Activated CD4-positive, alpha-beta memory T cell treated with anti-CD3 and anti-CD28 coated beads, Interleukin-2, amount 10 ng/mL, durations not matched to agents 7 days and 5 days (primary cell): ENCODE results near the gene UTF1. TPM values are rescaled to one million over a fixed set of nuclear protein-coding genes. Genes with fewer than 3 reads are reported as not detected.

Experiments
- CTCF ChIA-PET: fragments of 350-600 bp; sonication (Branson Sonifier 250); formaldehyde crosslinking; loops from one replicate; lab custom pipeline; 2021; ENCODE audit warnings: antibody characterized with exemption, inconsistent platforms; lab: Charles Lee
- POLR2A ChIA-PET: fragments of 350-600 bp; sonication (Branson Sonifier 250); formaldehyde crosslinking; loops from one replicate; lab custom pipeline; 2021; ENCODE audit warnings: antibody characterized with exemption; lab: Charles Lee
- DNase-seq: peaks from one replicate; pipeline ENCODE4 v3.0.0-alpha.2; 2020
- H3K27ac Mint-ChIP-seq: one replicate; pipeline ENCODE4 v1.8.0; 2021; ENCODE audit warnings: mild to moderate bottlenecking, mixed read lengths
- H3K27me3 Mint-ChIP-seq: one replicate; pipeline ENCODE4 v1.8.0; 2021; ENCODE audit warnings: mixed read lengths
- H3K36me3 Mint-ChIP-seq: one replicate; pipeline ENCODE4 v1.8.0; 2021; ENCODE audit warnings: low read depth, mixed read lengths
- H3K4me1 Mint-ChIP-seq: one replicate; pipeline ENCODE4 v1.8.0; 2021; ENCODE audit warnings: mixed read lengths
- H3K4me3 Mint-ChIP-seq: one replicate; pipeline ENCODE4 v1.8.0; 2021; ENCODE audit warnings: mild to moderate bottlenecking, mixed read lengths
- H3K9me3 Mint-ChIP-seq: one replicate; pipeline ENCODE4 v1.8.0; 2021; ENCODE audit warnings: mixed read lengths
- total RNA-seq, 2 experiments: library from RNA; stranded (reverse); gene quantifications; one replicate each; pipeline ENCODE4 v1.2.3, GENCODE V29; 2021

The UTF1 gene
- total RNA-seq, 2 experiments from 2014 or later = not detected

- Mint-ChIP-seq H3K27me3 (no peaks in the 10 kb centered on the region), H3K36me3 (no peaks in the 10 kb centered on the region), H3K27ac (no peak overlapping the region), H3K4me3 (no peak overlapping the region), H3K9me3 (no peaks in the 10 kb centered on the region), H3K4me1 (no peaks in the 10 kb centered on the region)
- POLR2A ChIA-PET = no interaction called here
- CTCF ChIA-PET = no interaction called here
- DNase-seq = no peak
These were observed 29.9 kb upstream of the UTF1 start for GRCh38 chr10:133199992-133200611.

- H3K9me3 Mint-ChIP-seq = no peaks in the 10 kb centered on the region
- CTCF ChIA-PET = no interaction called here
- no peaks in the 10 kb centered on the region for H3K27me3 Mint-ChIP-seq
- POLR2A ChIA-PET = no interaction called here
- H3K4me1 Mint-ChIP-seq = no peaks in the 10 kb centered on the region
- H3K4me3 Mint-ChIP-seq = no peak overlapping the region
- H3K36me3 Mint-ChIP-seq = no peaks in the 10 kb centered on the region
- no peak overlapping the region for H3K27ac Mint-ChIP-seq
- no peak for DNase-seq
These were observed 29.4 kb upstream of the UTF1 start for GRCh38 chr10:133200621-133201031.

GRCh38 chr10:133201151-133201947 is 28.7 kb upstream of the UTF1 start:
- ChIA-PET CTCF (no interaction called here), POLR2A (no interaction called here)

DNA sequence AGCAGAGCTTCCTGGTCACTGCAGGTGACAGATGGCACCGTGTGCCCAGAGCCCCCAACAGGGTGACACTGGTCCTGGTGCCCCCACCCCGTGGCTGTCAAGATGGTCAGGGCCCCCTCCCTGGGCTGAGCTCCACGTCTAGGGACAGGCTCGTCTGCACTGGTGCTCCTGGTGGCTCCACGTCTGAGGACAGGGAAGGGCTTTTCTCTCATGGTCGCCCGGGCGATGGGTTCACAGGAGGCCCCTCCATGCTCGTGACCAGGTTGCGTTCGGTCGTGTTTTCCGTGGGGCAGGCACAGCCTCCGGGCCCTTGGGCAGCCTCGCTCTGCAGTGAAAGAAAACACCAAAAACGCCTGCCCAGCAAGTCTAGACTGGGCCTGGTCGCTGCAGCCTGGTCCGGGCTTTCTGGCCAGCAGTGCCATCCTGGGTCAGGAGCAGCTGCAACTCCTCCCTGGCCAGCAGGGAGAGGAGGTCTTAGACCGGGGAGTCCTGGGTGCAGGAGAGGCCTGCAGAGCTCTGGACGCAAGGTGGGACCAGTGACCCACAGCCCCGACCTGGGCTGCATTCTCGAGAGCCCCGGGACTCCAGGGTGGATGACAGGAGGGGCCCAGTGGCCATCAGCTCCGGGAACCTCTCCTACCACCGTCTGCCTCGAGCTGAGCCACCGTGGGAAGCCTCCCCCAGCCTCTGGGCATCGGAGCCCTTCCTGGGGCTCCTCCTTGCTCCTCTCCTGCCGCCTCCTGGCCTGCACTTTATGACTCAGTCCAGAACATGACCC is 27.9 kb upstream of the UTF1 start:
- Mint-ChIP-seq H3K9me3 (no peaks in the 10 kb centered on the region), H3K4me1 (no peaks in the 10 kb centered on the region), H3K36me3 (no peaks in the 10 kb centered on the region), H3K4me3 (no peak overlapping the region), H3K27me3 (no peaks in the 10 kb centered on the region), H3K27ac (no peak overlapping the region)
- ChIA-PET POLR2A (no interaction called here), CTCF (no interaction called here)
- DNase-seq = no peak

More at GRCh38 chr10:133201151-133201947, 28.7 kb upstream of the UTF1 start:
- H3K27me3 Mint-ChIP-seq = no peaks in the 10 kb centered on the region
- DNase-seq = no peak
- H3K4me1 Mint-ChIP-seq = no peaks in the 10 kb centered on the region
- no peaks in the 10 kb centered on the region for H3K9me3 Mint-ChIP-seq
- no peaks in the 10 kb centered on the region for H3K36me3 Mint-ChIP-seq
- H3K27ac Mint-ChIP-seq = no peak overlapping the region
- H3K4me3 Mint-ChIP-seq = no peak overlapping the region

DNA sequence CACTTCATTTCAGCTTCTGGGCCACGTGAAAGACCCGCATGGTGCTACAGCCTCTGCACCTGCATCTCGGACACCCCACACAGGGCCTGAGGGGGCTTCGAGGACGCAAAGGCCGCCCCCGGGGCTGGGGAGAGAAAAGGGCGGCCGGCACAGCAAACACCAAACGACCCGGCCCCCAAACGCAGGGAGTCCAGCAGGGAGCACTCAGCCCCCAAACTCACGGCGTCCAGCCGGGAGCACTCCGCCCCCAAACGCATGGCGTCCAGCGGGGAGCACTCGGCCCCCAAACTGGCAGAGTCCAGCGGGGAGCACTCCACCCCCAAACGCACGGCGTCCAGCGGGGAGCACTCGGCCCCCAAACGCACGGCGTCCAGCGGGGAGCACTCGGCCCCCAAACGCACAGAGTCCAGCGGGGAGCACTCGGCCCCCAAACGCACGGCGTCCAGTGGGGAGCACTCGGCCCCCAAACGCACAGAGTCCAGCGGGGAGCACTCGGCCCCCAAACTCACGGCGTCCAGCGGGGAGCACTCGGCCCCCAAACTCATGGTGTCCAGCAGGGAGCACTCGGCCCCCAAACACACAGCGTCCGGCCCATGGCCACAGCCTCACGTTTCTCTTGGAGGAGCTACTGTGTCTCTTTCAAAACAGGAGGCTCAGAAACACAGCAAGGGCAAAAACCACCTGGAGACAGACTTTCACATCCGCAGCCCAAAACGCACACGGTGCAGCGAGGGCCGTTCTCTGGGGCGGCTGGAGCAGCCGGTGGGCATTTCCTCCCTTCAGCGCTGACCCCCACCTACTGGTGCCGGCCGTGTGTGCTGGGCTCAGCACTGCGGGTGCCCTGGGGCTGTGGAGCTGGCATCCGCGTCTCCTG is 27.0 kb upstream of the UTF1 start:
- no peaks in the 10 kb centered on the region for H3K9me3 Mint-ChIP-seq
- POLR2A ChIA-PET = no interaction called here
- DNase-seq = no peak
- CTCF ChIA-PET = no interaction called here
- no peaks in the 10 kb centered on the region for H3K4me1 Mint-ChIP-seq
- H3K27me3 Mint-ChIP-seq = no peaks in the 10 kb centered on the region
- no peak overlapping the region for H3K4me3 Mint-ChIP-seq
- H3K27ac Mint-ChIP-seq = no peak overlapping the region
- H3K36me3 Mint-ChIP-seq = no peaks in the 10 kb centered on the region

DNA sequence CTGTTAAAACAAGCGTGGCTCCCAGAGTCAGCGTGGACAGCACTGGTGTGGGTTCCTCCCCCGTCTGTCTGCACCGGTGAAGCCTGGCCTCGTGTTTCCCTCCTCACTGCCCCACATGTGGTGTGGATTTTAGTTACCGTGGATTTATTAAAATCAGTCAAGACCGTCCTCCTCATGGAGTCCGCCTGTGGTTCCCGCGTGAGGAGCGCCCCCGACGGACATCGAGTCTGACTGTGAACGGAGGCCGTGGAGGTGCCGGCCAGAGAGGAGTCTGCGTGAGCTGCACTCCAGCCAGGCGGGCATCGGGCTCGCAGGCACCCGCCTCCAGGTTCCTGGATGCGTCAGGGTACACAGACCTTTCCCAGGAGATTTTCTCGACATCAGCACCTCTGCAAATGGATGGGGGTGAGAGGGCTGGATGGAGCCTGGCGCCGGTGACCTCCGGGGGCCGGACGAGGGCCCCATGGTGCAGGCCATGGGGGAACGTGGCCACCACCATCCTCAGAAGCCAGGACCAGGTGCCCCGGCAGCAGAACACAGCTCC is 26.3 kb upstream of the UTF1 start:
- ChIA-PET CTCF (no interaction called here), POLR2A (no interaction called here)
- H3K36me3 Mint-ChIP-seq = no peaks in the 10 kb centered on the region
- H3K4me3 Mint-ChIP-seq = no peak overlapping the region
- no peaks in the 10 kb centered on the region for H3K27me3 Mint-ChIP-seq
- no peaks in the 10 kb centered on the region for H3K9me3 Mint-ChIP-seq
- H3K4me1 Mint-ChIP-seq = no peaks in the 10 kb centered on the region
- H3K27ac Mint-ChIP-seq = no peak overlapping the region
- no peak for DNase-seq

- no peak overlapping the region for H3K27ac Mint-ChIP-seq
- no peaks in the 10 kb centered on the region for H3K27me3 Mint-ChIP-seq
- CTCF ChIA-PET = no interaction called here
These were observed 25.6 kb upstream of the UTF1 start for GRCh38 chr10:133204226-133205015.

GRCh38 chr10:133205146-133205545 is 24.9 kb upstream of the UTF1 start:
- DNase-seq = no peak
- no peak overlapping the region for H3K27ac Mint-ChIP-seq
- POLR2A ChIA-PET = no interaction called here
- H3K4me3 Mint-ChIP-seq = no peak overlapping the region
- H3K4me1 Mint-ChIP-seq = peaks cover under 1% of the 10 kb centered on the region
- no peaks in the 10 kb centered on the region for H3K36me3 Mint-ChIP-seq
- CTCF ChIA-PET = no interaction called here
- no peaks in the 10 kb centered on the region for H3K9me3 Mint-ChIP-seq
- H3K27me3 Mint-ChIP-seq = no peaks in the 10 kb centered on the region

More at GRCh38 chr10:133204226-133205015, 25.6 kb upstream of the UTF1 start:
- no peaks in the 10 kb centered on the region for H3K9me3 Mint-ChIP-seq
- no peak overlapping the region for H3K4me3 Mint-ChIP-seq
- POLR2A ChIA-PET = no interaction called here
- no peak for DNase-seq
- H3K36me3 Mint-ChIP-seq = no peaks in the 10 kb centered on the region
- no peaks in the 10 kb centered on the region for H3K4me1 Mint-ChIP-seq

DNA sequence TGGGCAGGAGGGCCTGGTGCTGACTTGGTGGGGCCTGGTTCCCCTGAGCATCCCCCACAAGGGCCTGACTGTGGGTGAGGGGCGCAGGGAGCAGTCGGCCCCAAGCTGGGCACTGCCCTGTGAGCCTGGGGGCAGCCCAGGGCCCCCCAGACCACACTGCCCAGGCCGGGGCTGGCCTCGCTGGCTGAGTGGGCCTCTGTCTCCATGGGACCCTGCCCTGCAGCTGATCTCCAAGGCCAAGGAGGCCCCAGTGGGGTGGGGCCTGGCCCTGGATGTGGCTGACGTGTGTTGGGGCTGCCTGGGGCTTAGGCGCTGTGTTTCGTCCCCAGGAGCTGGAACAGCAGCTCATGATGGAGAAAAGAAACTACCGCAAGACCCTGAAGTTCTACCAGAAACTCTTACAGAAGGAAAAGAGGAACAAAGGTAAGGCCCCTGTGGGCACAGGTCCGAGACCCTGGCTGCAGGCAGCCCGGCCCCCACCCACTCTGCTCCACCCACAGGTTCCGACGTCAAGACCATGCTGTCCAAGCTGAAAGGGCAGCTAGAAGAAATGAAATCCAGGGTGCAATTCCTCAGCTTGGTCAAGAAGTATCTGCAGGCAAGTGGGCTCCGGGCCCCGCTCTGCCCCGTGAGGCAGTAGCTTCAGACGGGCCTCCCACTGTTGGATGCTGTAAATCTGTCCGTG is 23.5 kb upstream of the UTF1 start:
- H3K9me3 Mint-ChIP-seq = no peaks in the 10 kb centered on the region
- no peak for DNase-seq
- no peaks in the 10 kb centered on the region for H3K36me3 Mint-ChIP-seq
- CTCF ChIA-PET = no interaction called here
- no peaks in the 10 kb centered on the region for H3K27me3 Mint-ChIP-seq
- no peak overlapping the region for H3K27ac Mint-ChIP-seq
- POLR2A ChIA-PET = no interaction called here
- H3K4me1 Mint-ChIP-seq = peaks cover 8% of the 10 kb centered on the region
- no peak overlapping the region for H3K4me3 Mint-ChIP-seq

DNA sequence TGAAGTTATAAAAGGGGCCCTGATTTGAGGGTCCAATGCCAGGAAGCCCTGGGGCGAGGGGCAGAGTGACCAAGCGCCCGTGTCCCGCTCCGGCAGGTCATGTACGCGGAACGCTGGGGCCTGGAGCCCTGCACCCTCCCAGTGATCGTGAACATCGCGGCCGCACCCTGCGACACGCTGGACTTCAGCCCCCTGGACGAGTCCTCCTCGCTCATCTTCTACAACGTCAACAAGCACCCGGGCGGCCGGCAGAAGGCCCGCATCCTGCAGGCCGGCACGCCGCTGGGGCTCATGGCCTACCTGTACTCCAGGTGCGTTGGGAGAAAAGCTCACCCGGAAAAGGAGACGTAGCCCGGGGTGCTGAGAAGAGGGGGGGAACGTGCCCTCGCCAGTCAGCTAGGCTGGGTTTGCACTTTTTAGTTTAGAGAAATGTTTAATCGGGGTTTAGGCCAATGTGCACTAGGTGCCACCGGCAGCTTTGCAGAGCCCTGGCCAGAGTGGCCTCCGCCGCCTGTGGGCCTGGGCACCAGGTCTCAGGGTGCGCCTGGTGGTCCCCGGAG is 22.9 kb upstream of the UTF1 start:
- ChIA-PET CTCF (no interaction called here), POLR2A (no interaction called here)
- no peaks in the 10 kb centered on the region for H3K27me3 Mint-ChIP-seq
- no peak overlapping the region for H3K4me3 Mint-ChIP-seq
- no peaks in the 10 kb centered on the region for H3K36me3 Mint-ChIP-seq
- no peak overlapping the region for H3K27ac Mint-ChIP-seq
- no peaks in the 10 kb centered on the region for H3K9me3 Mint-ChIP-seq
- H3K4me1 Mint-ChIP-seq = peaks cover 11% of the 10 kb centered on the region
- no peak for DNase-seq

- H3K36me3 Mint-ChIP-seq = no peaks in the 10 kb centered on the region
- H3K27ac Mint-ChIP-seq = no peak overlapping the region
- H3K27me3 Mint-ChIP-seq = no peaks in the 10 kb centered on the region
- DNase-seq = no peak
- ChIA-PET POLR2A (no interaction called here), CTCF (no interaction called here)
- H3K9me3 Mint-ChIP-seq = no peaks in the 10 kb centered on the region
- peaks cover 12% of the 10 kb centered on the region for H3K4me1 Mint-ChIP-seq
- H3K4me3 Mint-ChIP-seq = no peak overlapping the region
These were observed 22.4 kb upstream of the UTF1 start for GRCh38 chr10:133207627-133208026.
